NCI-H1436 treated with DMSO at 0.1 percent for 48 hours (cell line): ENCODE data around the gene ZNF814.
A peak's percentile ranks its signal among the peaks of the same experiment; 100 is the strongest.
"Not testable (repeated sequence)": the region's sequence is repeated elsewhere in the genome, so short reads cannot be mapped to it uniquely, and the experiment has no call there.

Experiments used
- DNase-seq: peaks from one replicate; lab custom pipeline; 2025; lab: John Stamatoyannopoulos, UW

The ZNF814 gene

DNA sequence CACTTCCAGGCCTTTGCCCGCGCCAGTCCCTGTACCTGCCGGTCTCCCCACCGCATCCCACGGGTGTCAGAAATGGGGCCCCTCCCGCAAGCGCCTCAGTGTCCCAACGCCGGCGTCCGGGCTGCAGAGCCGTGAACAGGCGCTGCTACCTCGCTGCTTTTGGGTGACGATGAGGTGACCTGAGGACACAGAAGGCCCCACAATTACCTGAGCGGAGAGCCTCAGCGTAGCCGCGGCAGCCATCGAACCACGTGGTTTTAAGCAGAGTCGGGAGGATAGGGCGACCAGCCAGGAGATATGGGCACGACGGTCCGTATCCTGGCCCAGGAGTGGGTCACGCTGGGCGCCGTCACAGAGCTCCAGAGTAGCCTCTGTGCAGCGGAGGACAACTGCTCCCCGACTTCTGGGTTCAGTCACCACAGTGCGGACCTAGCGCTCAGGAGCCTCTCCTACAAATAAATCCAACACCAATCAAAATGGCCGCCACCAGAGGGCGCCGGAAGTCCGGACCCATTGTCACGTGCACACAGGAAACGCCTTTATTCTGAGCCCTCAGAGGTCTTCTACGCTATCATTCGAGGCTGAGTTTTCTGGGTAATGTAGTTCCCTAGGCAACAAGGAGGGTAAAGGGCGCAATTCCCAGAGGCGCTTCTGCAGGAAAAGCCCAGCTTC, at the start of gene ZNF814:
ZNF814 (minus strand) TSS at position 478 of the 672 bp plus-strand sequence; CDS start at position 243, 235 bp downstream.
- no peak for DNase-seq

DNA sequence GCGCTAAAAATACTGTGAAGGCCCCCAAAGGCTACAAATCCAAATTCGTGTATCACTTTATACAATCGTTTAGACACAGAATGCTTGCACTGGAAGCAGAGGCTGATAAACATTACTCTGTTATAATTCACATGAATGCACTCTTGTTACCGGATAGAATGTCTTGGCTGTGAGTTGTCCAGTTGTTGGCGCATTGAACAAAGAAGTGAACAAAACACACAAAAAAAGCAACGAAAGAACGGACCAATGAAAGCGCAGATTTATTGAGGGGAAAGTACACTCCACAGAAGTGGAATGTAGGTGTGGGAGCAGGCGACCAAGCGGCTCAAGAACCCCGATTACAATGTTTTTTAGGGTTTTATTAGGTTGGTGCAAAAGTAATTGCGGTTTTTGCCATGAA, 46.9 kb upstream of the ZNF814 start:
- DNase-seq = no peak

DNA sequence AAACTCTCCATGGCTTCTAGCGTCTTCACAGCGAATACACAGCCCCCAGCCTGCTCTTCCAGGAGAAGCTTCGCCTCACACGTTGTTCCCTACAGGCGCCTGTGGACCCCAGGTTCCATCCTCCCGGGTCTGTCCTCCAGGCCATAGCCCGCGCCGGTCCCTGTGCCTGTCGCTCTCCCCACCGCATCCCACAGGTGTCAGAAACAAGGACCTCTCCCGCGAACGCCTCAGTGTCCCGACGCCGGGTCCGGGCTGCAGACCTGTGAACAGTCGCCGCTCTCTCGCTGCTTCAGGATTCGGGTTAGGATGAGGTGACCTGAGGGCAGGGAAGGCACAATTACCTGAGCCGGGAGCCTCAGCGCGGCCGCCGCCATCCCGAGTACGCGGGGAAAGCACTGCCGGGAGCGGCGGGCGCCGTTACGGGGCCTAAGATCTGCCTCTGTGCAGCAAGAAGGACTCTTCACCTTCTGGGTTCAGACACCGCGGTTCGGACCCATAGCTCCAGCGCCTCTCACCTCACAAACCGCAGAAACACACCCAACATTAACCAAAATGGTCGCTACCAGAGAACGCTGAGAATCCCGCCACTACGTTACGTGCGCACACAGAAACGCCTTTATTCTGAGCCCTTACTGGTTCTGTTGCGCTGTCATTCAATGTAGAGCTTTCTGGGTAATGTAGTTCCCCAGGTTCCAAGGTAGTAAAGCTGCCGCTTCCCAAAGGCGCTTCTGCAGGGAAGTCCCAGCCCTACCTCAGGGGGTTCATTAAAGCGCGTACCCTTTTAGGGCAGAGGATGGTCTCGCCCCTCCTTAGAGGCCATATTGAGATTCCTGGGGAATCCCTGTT, 46.2 kb upstream of the ZNF814 start, which contains the start of gene ZNF418:
ZNF418 (minus strand) TSS at position 583 of the 846 bp plus-strand sequence. CDS start 1,580 bp downstream, outside the sequence.
- DNase-seq = no peak

DNA sequence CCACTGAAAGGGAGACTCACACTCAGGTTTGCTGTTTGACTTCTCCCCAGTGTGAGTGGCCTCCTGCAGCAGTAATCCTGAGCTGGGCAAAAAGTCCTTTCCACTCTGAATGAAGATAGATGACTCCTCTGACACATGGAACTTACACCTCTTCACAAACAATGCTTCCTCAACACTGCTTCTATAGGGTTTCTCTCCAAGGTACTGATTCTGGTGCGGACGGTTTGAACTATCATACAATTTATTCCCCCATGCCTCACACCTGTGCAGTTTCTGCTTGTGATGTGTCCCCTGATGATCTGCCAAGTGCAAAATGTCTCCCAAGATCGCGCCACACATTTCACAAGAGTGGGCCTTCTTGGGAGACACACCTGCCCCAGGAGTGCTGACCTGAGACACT, 38.8 kb upstream of the ZNF814 start:
- DNase-seq = no peak

DNA sequence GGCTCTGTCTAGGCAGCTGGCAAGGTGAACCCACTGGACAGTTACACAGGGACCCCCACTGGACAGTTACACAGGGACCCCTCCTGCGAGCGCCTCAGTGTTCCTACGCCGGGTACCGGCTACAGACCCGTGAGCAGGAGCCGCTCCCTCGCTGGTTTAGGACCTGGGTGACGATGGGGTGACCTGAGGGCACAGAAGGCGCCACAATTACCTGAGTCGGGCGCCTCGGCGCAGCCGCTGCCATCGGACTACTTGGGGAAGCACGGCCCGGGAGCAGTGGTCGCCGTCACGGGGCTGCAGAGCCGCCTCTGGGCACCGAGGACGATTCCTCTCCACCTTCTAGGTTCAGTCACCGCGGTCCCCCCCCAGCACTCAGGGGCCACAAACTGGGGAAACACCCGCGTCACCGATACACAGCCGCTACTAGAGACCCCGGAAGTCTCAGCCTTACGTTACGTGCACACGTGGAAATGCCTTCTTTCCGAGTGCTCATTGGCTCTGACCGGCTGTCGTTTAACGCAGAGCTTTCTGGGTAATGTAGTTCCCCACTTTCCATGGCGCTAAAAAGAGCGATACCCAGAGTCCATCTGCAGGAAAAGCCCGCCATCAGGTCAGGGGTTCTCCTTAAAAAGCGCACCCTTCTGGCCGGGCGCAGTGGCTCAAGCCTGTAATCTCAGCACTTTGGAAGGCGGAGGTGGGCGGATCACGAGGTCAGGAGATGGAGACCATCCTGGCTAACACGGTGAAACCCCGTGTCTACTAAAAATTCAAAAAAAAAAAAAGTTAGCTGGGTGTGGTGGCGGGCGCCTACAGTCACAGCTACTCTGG, 27.5 kb upstream of the ZNF814 start, which contains the start of gene ZNF417:
ZNF417 (minus strand) TSS at position 425 of the 828 bp plus-strand sequence; CDS start at position 244, 181 bp downstream.
- peak; percentile 74 for DNase-seq

DNA sequence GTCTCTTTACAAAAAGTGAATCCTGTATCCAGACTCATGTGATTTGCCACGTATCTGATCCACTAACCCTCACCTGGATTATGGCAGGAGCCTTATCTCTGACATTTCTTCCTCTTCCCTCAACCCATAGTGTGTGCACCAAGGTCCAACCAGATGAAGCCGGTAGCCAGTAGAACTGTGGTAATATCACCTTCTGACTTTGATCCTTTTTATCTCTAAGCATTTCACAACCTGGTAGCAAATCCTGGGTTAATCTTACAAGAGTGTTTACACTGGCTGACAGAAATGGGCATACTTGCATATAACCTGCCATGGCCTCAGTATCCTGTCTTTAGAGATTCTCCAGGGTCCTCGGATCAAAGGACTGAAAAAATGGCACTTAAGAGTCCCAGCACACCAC, 25.7 kb upstream of the ZNF814 start:
- DNase-seq = no peak

DNA sequence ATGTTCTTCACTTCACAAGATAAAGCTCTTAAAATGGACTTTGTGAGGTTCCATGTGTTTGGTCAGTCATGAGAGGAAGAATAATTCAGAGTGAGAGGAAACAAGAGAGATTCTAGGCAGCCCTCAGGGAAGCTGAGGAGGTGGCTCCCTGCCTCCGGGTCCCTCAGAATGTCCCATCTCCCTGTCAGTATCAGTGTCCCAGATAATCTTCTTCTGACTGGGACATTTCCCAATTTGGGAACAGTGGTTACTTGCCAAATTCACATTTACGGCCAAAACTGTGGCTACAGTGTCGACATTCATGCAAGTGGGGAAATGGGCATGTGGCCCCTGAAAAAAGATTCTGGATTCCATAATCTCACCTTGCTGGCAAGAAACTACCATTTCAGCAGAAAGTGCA, 18.6 kb upstream of the ZNF814 start:
- DNase-seq = no peak

DNA sequence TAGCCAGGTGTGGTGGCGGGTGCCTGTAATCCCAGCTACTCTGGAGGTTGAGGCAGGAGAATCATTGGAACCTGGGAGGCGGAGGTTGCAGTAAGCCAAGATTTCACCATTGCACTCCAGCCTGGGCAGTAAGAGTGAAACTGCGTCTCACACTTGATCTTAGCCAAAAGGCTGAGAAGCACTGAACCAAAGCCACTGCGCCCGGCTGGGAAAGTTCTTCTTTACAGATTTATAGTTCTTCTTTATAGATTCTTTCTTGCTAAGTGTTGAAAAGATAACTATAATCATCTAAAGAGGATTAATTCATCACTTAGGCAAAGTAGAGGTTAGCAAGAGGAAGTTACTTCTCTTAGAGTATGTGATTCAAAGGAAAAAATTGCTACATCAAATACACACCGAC, 16.4 kb upstream of the ZNF814 start:
- DNase-seq = no peak

DNA sequence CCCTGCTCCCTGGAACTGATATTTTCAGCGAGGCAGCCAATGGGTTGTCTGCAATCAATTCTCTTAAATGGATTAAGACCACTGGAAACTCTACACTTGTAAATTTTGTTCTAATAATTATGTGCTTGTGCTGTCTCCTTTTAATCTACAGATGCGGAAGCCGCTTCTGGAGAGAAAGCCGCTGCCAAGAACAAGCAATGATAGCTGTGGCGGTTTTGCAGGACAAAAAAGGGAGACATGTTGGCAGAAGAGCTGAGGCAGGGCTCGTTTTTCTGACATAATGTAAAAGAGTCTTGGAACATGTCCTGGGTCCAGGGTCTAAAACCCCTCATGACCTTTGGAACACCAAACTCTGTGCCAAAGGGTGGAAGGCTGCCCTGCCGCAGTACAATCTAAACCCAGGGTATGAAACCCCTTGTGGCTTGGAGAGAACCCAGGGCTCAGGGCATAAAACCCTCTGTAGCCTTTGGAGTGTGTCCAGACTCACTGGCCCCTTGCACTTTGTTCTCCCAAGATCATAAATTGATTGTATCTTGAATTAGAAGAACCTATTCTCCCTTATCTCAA, 14.9 kb upstream of the ZNF814 start:
- no peak for DNase-seq

DNA sequence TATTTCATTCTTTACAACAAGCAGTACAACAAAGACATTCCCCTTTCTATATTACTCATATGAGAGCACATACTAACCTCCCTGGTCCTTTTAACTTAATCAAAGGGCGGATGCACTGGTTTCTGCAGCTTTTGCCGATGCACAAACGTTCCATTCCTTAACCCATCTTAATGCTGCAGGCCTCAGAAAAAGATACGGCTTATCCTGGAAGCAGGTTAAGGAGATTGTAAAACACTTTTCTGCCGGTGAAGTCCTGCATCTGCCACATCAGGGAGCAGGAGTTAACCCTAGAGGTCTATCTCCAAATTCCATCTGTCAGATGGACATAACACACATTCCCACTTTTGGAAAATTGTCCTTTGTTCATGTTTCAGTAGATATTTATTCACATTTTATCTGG, 11.5 kb upstream of the ZNF814 start:
- no peak for DNase-seq

DNA sequence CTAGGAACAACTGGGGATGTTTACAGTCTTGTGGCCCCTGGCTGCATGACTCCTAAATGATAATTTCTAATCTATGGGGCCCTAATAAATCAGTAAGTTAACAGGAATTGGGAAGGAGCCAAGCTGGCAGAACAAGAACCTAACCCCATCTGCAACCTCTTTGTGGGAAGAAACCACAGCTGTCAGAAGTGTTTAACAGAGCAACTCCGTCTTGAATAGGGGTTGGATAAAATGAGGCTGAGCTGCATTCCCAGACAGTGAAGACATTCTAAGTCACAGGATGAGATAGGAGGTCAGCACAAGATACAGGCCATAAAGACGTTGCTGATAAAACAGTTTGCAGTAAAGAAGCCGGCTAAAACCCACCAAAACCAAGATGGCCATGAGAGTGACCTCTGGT, 1.9 kb upstream of the ZNF814 start:
- not testable (repeated sequence) for DNase-seq

DNA sequence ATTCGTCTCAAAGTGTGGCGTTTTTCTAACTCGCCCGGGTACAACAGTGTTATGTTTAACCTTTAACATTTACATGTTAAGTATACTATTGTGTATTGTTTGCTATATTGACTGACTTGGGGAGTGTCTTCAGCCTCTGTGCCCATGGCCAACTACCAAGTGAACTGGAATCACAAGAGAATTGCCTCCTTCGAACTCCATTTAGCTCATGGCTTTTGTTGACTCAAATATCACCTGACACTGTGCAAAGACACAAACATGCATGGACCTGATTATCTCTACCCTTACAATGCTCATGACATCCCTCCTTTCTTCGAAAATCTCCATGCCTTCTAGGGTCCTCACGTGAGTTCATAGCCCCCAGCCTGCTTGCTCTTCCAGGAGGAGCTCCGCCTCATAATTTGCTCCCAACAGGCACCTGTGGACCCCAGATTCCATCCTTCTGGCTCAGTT, 704 bp downstream of the ZNF814 start:
- no peak for DNase-seq

DNA sequence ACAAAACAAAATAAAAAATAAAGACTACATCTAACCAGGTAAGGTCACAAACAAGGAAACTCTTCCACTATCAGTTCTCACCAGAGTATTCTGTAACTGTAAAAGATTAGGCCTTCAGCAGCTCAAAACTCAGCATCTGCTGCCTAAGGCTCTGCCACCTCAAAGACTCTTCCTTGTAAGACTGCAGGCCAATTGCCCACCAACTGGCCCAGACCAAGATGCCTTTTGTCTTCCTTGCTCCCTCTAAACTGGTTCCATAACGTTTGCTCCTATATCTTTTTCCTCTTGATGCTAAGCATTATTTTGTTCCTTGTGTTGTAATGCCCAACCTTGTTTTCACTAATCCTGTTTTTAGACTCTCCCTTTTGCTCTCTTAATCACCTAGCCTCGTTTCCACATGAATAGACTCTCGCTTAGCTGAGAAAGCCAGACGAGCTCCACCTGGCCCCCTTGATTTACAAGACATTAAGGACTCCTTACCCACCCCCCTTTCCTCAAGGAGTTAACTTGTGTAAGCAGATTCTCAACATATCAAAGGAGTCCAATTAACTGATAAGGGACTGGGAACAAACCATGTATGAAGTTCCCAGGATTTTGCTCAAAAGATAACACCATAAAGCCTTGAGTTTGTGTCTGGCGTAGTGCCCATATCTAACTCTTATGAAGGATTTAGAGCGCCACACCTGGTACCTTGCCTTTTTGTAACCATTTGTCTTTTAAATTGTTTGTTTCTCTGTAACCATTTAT, 1.5 kb downstream of the ZNF814 start:
- DNase-seq = no peak

DNA sequence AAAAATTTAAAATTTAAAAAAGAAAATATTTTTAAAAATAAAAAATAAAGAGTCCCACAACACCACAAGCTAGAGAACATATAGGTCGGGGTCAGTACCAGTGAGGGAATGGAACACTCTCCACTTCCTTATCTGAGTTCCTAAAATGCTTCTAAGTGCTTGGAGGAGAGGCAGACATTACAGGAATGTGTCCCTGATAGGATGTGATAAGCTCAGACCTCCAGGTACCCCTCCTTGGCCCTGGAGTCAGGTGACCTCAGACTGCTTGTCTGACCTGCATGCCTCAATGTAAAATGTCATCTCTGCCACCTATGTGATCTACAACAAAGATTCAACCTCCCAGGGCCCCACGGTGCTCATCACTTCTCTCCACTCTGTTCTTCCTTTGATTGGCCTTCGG, 2.8 kb downstream of the ZNF814 start:
- no peak for DNase-seq

DNA sequence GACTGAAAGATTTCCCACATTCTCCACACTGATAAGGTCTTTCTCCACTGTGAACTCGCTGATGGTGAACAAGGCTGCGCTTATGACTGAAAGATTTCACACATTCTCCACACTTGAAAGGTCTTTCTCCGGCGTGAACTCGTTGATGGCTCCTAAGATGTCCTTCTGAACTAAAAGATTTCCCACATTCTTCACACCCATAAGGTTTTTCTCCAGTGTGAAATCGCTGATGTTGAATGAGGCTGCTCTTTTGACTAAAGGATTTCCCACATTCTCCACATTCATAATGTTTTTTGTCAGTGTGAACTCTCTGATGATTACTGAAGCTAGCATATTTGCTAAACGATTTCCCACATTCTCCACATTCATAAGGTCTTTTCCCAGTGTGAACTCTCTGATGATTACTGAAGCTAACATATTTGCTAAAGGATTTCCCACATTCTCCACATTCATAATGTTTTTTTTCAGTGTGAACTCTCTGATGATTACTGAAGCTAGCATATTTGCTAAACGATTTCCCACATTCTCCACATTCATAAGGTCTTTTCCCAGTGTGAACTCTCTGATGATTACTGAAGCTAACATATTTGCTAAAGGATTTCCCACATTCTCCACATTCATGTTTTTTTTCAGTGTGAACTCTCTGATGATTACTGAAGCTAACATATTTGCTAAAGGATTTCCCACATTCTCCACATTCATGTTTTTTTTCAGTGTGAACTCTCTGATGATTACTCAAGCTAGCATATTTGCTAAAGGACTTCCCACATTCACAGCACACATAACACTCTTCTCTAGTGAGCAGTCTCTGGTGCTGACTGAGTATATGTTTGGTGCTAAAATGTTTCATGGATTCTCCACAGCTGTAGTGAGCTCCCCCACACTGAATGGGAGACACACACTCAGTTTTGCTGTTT, 14.7 kb downstream of the ZNF814 start:
- not testable (repeated sequence) for DNase-seq

DNA sequence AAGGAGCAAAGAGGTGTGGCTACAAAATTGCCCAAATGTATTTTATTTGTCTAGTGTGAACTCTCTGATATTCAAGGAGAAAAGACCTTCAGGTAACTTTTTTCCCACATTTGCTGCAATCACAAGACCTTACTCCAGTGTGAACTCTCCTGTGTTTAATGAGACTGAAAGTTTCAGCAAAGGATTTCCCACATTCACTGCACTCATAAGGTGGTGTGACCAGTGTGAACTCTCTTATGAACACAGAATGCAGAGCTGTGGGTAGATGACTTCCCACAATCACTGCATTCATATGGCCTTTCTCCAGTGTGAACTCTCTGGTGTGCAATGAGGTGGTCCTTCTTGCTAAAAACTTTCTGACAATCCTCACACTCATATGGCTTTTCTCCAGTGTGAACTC, 16.4 kb downstream of the ZNF814 start:
- no peak for DNase-seq

DNA sequence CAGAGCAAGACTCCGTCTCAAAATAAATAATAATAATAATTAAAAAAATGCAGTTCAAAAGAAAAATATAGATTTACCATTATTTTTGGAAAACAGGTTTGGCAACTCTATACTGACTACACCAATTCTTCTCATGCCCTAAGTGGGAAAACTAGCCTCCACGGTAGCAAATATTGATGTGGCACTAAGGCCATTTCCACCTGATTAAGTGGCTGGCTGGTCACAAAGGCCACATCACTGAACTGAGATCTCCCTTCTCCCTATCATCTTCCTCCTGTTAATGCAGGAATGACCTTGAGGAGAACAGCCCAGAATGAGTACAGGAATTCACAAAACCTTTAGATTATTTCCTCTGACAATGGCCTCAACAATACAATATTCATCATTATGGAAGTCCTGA, 18.6 kb downstream of the ZNF814 start:
- no peak for DNase-seq

DNA sequence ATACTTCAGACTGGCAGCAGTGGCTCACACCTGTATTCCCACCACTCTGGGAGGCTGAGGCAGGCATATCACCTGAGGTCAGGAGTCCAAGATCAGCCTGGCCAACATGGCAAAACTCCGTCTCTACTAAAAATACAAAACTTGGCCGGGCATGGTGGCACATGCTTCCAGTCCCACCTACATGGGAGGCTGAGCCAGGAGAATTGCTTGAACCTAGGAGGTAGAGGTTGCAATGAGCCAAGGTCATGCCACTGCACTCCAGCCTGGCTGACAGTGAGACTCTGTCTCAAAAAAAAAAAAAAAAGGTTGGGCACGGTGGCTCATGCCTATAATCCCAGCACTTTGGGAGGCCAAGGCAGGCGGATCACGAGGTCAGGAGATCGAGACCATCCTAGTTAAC, 19.2 kb downstream of the ZNF814 start:
- DNase-seq = not testable (repeated sequence)

DNA sequence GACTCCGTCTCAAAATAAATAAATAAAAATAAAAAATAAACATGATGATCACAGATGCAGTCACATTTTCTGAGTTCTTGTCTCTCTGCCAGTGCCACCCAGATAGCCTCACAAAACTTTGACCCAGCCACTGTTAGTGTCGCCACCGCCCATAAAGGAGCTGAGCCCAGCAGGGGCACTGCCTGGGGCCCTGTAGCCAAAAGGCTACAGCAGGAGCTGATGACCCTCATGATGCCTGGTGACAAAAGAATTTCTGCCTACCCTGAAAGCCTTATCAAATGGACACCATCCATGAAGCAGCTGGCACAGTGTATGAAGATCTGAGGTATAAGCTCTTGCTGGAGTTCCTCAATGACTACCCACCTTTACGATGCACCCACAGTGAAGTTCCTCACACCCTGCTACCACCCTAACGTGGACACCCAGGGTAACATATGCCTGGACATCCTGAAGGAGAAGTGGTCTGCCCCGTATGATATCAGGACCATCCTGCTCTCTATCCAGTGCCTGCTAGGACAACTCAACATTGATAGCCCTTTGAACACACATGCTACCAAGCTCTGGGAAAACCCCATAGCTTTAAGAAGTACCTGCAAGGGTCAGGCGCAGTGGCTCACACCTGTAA, 20.9 kb downstream of the ZNF814 start:
- DNase-seq = no peak

DNA sequence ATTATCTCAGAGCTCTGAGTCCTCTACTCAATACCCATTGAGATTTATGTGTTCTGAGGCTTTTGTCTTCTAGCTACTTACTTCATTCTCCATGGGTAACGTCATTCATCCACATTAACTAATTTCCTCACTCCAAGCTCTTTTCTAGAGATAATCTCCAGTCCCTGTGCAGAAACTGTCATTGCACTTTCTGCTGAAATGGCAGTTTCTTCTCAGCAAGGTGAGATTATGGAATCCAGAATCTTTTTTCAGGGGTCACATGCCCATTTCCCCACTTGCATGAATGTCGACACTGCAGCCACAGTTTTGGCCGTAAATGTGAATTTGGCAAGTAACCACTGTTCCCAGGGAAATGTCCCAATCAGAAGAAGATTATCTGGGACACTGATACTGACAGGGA, 26.5 kb downstream of the ZNF814 start:
- not testable (repeated sequence) for DNase-seq
